Right lobe of liver (tissue), 6 donors: ENCODE results near the gene SLC6A19. TPM values are rescaled to one million over a fixed set of nuclear protein-coding genes. Genes with fewer than 3 reads are reported as not detected.

Experiments used
- ATAC-seq, 4 donors: fragments of 200-7000 bp; cut with Tn5 transposase; one replicate each; pipeline ENCODE4 v1.9.1; 2020; ENCODE audit warnings: mild to moderate bottlenecking in 4 of 4, moderate library complexity in 4 of 4
- DNase-seq, 3 donors: peaks; one replicate each; pipeline ENCODE4 v3.0.0-alpha.2; 2020
- H3K27ac ChIP-seq, 3 donors: fragments of 200-600 bp; one replicate each; pipeline ENCODE4 v1.8.0; 2022
- H3K27me3 ChIP-seq, 2 donors: fragments of 200-600 bp; one replicate each; pipeline ENCODE4 v1.8.0; 2022
- H3K36me3 ChIP-seq, 4 donors: fragments of 200-600 bp; sonication (generic) in 1 of 4; one replicate each; pipeline versions ENCODE4 v1.5.1 to v1.8.0; 2017 to 2022; ENCODE audit warnings: control low read depth in 1 of 4
- H3K4me1 ChIP-seq, 4 donors: fragments of 200-600 bp; sonication (generic) in 1 of 4; one replicate each; pipeline versions ENCODE4 v1.5.1 to v1.8.0; 2017 to 2022; ENCODE audit warnings: control low read depth in 1 of 4
- H3K4me3 ChIP-seq, 3 donors: fragments of 200-600 bp; one replicate each; pipeline ENCODE4 v1.8.0; 2022
- H3K9me3 ChIP-seq, 4 donors: fragments of 200-600 bp; sonication (generic) in 1 of 4; one replicate each; pipeline versions ENCODE4 v1.5.1 to v1.8.0; 2017 to 2022; ENCODE audit warnings: control low read depth in 1 of 4
- POLR2A ChIP-seq: fragments of 450-650 bp; IDR thresholded peaks from one replicate; pipeline ENCODE4 v1.6.1; 2017; ENCODE audit warnings: antibody characterized with exemption, mild to moderate bottlenecking
- WGBS: methylation state at CpG from one replicate; pipeline ENCODE4 v1.1.6; 2018; ENCODE audit warnings: low coverage, low lambda C conversion rate; ENCODE audit not compliant: insufficient coverage; ENCODE audit errors: missing lambda C conversion rate; 5-methylcytosine and 5-hydroxymethylcytosine counted together
- intact Hi-C, 2 donors: fragments of 100-400 bp; cut with DNase I; formaldehyde crosslinking; loops; one replicate each; pipeline versions ENCODE4 v1.11.2 to v1.14.1; 2022
- total RNA-seq, 6 experiments: library from RNA; depleted of rRNA in 2 of 6; stranded (reverse); fragments of >200 nt in 2 of 6; fragmentation: NEBNext Ultra II Directional in 3 of 6; extraction: Animal tissue kit (Norgen Biotek cat#: 25700) in 3 of 6; gene quantifications; one replicate each; pipeline versions ENCODE4 v1.1.0 to v1.2.4, GENCODE V29; 2016 to 2023
- TF ChIP-seq, protein P1 (sequence below), 4 donors: fragments of 200-600 bp in 3 of 4; fragments of 450-650 bp in 1 of 4; IDR thresholded peaks; one replicate each; pipeline versions ENCODE4 v1.5.1 to v1.8.0; 2016 to 2022; ENCODE audit warnings: antibody characterized with exemption in 4 of 4, mild to moderate bottlenecking in 2 of 4
- donor health status: DM: no; HTN: yes; CAD: no.
- donor health status: DM: no; HTN: no; CAD: no.
- donor health status: DM: no; HTN: no; CAD: no.
- donor health status: DM: no; HTN: yes; CAD: no.
- donor health status: DM: no; HTN: yes; CAD: no.

Gene SLC6A19
- total RNA-seq, 6 experiments from 2014 or later, result 0.12 to 0.93 (median 0.41) TPM

DNA sequence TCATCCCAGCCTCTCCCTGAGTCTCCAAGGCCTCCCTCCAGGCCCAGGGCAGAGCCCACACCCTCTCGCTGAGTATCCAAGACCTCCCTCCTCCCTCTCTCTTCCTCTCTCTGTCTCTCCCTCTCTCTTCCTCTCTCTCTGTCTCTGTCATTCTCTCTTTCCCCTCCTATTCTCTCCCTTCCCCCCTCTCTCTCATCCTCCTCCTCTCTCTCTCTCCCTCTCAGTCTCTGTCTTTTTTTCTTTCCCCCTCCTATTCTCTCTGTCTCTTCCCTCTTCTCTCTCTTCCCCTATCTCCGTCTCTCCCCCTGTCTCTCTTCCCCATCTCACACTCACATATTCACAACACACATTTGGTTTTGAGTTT lies 8.1 kb downstream of the SLC6A19 start:
- no peak for TF ChIP-seq POLR2A
- WGBS, result 48% methylated on average over 2 of the region's 2 CpGs
- intact Hi-C loops, result no loop called here
- Histone ChIP-seq H3K27ac (no peak overlapping the region), H3K4me1 (no peaks in the 10 kb centered on the region), H3K27me3 (no peaks in the 10 kb centered on the region), H3K36me3 (no peaks in the 10 kb centered on the region), H3K4me3 (no peak overlapping the region), H3K9me3 (no peaks in the 10 kb centered on the region)
- DNase-seq, result no peak
- ATAC-seq, result peak in 1 of 4 donors; percentile 3

DNA sequence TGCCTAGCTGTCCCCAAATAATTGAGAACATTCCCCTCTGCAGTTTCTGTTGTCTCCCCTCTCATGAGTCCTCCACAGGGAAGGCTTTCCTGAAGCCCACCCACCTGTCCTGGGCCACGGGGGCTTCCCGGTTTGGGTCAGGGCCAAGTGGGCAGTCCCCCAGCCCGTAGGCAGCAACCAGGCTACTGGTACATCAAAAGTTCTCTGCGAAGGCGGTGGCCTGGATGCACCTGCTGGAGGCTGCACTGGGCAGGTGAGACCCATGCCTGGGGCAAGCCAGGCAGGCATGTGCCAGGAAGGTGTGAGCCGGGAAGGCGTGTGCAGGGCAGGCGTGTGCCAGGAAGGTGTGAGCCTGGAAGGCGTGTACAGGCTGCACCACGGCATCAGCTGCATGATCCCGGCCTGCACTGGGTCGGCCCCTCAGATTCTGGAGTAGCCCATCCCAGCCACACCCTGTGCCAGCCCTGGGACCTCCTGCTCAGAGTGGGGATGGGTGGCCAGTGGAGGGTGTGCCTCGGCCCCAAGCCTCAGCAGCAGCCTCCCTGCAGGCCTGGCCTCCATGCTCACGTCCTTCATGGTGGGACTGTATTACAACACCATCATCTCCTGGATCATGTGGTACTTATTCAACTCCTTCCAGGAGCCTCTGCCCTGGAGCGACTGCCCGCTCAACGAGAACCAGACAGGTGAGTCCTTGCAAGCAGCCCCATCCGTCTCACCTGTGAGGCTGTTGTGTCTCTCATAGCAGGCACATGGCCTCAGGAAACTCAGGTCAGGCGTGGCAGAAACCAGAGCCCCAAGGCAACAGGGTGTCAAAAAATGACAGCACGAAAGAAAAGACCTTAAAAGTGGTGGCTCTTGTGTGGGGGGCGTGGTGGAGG lies 8.7 kb downstream of the SLC6A19 start:
- H3K27ac ChIP-seq, result no peak overlapping the region
- H3K9me3 ChIP-seq, result no peaks in the 10 kb centered on the region
- intact Hi-C loops, result no loop called here
- no peak overlapping the region for H3K4me3 ChIP-seq
- WGBS, result 63% methylated on average over 6 of the region's 21 CpGs
- H3K36me3 ChIP-seq, result no peaks in the 10 kb centered on the region
- no peaks in the 10 kb centered on the region for H3K27me3 ChIP-seq
- ATAC-seq (no peak), DNase-seq (peak in 1 of 3 donors; percentile 33)
- H3K4me1 ChIP-seq, result no peaks in the 10 kb centered on the region
- no peak for TF ChIP-seq POLR2A
- TF ChIP-seq, protein P1, sequence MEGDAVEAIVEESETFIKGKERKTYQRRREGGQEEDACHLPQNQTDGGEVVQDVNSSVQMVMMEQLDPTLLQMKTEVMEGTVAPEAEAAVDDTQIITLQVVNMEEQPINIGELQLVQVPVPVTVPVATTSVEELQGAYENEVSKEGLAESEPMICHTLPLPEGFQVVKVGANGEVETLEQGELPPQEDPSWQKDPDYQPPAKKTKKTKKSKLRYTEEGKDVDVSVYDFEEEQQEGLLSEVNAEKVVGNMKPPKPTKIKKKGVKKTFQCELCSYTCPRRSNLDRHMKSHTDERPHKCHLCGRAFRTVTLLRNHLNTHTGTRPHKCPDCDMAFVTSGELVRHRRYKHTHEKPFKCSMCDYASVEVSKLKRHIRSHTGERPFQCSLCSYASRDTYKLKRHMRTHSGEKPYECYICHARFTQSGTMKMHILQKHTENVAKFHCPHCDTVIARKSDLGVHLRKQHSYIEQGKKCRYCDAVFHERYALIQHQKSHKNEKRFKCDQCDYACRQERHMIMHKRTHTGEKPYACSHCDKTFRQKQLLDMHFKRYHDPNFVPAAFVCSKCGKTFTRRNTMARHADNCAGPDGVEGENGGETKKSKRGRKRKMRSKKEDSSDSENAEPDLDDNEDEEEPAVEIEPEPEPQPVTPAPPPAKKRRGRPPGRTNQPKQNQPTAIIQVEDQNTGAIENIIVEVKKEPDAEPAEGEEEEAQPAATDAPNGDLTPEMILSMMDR (IDR thresholded peaks at IDR 0.05), result no peak

DNA sequence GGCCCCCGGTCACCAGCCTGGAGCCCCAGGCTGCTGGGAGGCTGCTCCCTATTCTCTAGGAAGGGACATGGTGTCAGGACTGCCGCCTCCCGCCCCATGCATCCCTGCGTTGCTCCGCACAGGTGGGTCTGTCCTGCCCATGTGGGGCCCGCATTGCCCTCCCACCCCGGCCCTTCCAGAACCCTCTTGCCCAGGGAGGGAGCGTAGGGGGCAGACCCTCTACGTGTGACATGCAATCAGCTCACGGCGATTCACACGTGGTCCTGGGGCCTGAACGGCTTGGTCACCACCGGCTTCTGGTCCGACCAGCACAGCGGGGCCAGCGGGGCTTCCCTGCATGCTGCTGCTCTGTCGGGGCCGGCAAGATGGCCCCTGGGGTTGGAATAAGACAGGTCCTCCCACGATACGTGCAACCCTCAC lies 9.4 kb downstream of the SLC6A19 start:
- ATAC-seq (no peak), DNase-seq (peak in 2 of 3 donors; percentile 14 to 43)
- H3K27me3 ChIP-seq, result no peaks in the 10 kb centered on the region
- no peaks in the 10 kb centered on the region for H3K9me3 ChIP-seq
- no CpG with 5 or more reads among the region's 21 CpGs for WGBS
- TF ChIP-seq, protein P1 (IDR thresholded peaks at IDR 0.05), result no peak
- TF ChIP-seq POLR2A, result no peak
- H3K27ac ChIP-seq, result no peak overlapping the region
- H3K4me1 ChIP-seq, result no peaks in the 10 kb centered on the region
- H3K36me3 ChIP-seq, result no peaks in the 10 kb centered on the region
- no peak overlapping the region for H3K4me3 ChIP-seq
- intact Hi-C loops, result no loop called here

DNA sequence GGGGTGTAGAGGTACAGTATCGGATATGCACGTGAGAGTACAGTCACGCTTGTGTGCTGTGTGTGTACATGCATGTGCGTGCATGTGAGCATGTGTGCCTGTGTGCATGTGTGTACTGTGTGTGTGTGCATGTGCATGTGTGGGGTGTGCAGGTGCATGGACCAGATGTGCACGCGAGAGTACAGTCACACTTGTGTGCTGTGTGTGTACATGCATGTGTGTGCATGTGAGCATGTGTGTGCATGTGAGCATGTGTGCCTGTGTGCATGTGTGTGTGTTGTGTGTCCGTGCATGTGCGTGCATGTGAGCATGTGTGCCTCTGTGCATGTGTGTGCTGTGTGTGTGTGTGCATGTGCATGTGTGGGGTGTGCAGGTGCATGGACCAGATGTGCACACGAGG lies 10.3 kb downstream of the SLC6A19 start:
- WGBS, result 79% methylated on average over 7 of the region's 9 CpGs
- Histone ChIP-seq H3K4me1 (no peaks in the 10 kb centered on the region), H3K9me3 (no peaks in the 10 kb centered on the region), H3K4me3 (no peak overlapping the region), H3K27ac (no peak overlapping the region), H3K36me3 (no peaks in the 10 kb centered on the region), H3K27me3 (no peaks in the 10 kb centered on the region)
- intact Hi-C loops, result no loop called here
- ATAC-seq (no peak), DNase-seq (peak in 1 of 3 donors; percentile 3)
- no peak for TF ChIP-seq POLR2A
- TF ChIP-seq, protein P1 (IDR thresholded peaks at IDR 0.05), result no peak

DNA sequence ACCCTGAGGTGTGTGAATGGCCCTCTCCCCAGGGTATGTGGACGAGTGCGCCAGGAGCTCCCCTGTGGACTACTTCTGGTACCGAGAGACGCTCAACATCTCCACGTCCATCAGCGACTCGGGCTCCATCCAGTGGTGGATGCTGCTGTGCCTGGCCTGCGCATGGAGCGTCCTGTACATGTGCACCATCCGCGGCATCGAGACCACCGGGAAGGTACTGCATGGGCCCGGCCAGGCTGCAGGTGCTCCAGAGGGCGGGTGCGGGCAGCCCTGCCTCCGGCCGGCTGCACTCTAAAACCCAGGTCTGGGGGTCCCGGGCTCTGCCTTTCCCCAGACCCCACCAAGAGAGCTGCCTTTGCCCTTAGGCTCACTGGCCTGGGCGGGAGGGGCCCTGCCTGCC lies 10.9 kb downstream of the SLC6A19 start:
- no peaks in the 10 kb centered on the region for H3K36me3 ChIP-seq
- intact Hi-C loops, result no loop called here
- peak in 1 of 3 donors; percentile 51 for DNase-seq

More for the DNA sequence above, 10.9 kb downstream of the SLC6A19 start:
- WGBS, result 71% methylated on average over 1 of the region's 20 CpGs
- Histone ChIP-seq H3K9me3 (no peaks in the 10 kb centered on the region), H3K27ac (no peak overlapping the region), H3K27me3 (no peaks in the 10 kb centered on the region), H3K4me3 (no peak overlapping the region), H3K4me1 (no peaks in the 10 kb centered on the region)
- TF ChIP-seq POLR2A, result no peak
- TF ChIP-seq, protein P1 (IDR thresholded peaks at IDR 0.05), result no peak
- no peak for ATAC-seq
